Ishikawa (cell line): ENCODE measurements around the gene NPC1.

Experiments used
- CEBPB ChIP-seq: IDR thresholded peaks from 2 replicates; pipeline ENCODE4 v1.6.1; 2012
- CREB1 ChIP-seq: IDR thresholded peaks from 2 replicates; pipeline ENCODE4 v1.6.1; 2012; ENCODE audit warnings: low read depth
- EGR1 ChIP-seq: IDR thresholded peaks from 2 replicates; pipeline ENCODE4 v1.6.1; 2012
- EP300 ChIP-seq: IDR thresholded peaks from 2 replicates; pipeline ENCODE4 v1.6.1; 2012; ENCODE audit warnings: borderline replicate concordance
- FOXM1 ChIP-seq: IDR thresholded peaks from 2 replicates; pipeline ENCODE4 v1.6.1; 2012; ENCODE audit warnings: low read depth, borderline replicate concordance
- NFIC ChIP-seq: IDR thresholded peaks from 2 replicates; pipeline ENCODE4 v1.6.1; 2012
- RAD21 ChIP-seq: IDR thresholded peaks from 2 replicates; pipeline ENCODE4 v1.6.1; 2012; ENCODE audit warnings: low read depth
- TAF1 ChIP-seq: IDR thresholded peaks from 2 replicates; pipeline ENCODE4 v1.6.1; 2012; ENCODE audit warnings: low read depth, mild to moderate bottlenecking
- TCF12 ChIP-seq: IDR thresholded peaks from 2 replicates; pipeline ENCODE4 v1.6.1; 2012; ENCODE audit warnings: low read depth
- TEAD4 ChIP-seq: IDR thresholded peaks from 2 replicates; pipeline ENCODE4 v1.6.1; 2012
- YY1 ChIP-seq: IDR thresholded peaks from 2 replicates; pipeline ENCODE4 v1.6.1; 2012; ENCODE audit warnings: low read depth
- ZBTB7A ChIP-seq: IDR thresholded peaks from 2 replicates; pipeline ENCODE4 v1.6.1; 2012; ENCODE audit warnings: low read depth
- TF ChIP-seq, protein P1 (sequence below): IDR thresholded peaks from 2 replicates; pipeline ENCODE4 v1.6.1; 2012
- TF ChIP-seq, protein P2 (sequence below): IDR thresholded peaks from 2 replicates; pipeline ENCODE4 v1.6.1; 2012
- TF ChIP-seq, protein P3 (sequence below): IDR thresholded peaks from 2 replicates; pipeline ENCODE4 v1.6.1; 2012; ENCODE audit warnings: low read depth, mild to moderate bottlenecking

The NPC1 gene

DNA sequence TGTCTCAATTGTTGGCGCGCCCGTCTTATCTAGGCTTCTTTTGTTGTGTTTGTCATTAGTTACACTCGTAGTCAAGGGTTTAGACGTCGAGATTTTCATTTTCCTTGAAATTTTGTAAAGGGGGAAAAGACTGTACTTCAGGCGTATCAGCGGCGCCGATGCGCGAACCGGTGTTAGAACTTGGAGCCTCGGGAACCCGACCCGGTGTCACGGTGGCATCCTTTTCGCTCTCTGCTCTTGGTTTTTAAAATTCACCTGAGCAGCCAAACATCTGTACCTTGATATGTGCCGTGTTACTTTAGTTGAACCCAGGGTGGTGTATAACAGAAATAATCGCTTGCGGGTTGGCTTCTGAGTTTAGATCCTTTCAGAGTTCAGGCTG lies 82.4 kb downstream of the NPC1 start:
- TF ChIP-seq NFIC (no peak), RAD21 (no peak)

DNA sequence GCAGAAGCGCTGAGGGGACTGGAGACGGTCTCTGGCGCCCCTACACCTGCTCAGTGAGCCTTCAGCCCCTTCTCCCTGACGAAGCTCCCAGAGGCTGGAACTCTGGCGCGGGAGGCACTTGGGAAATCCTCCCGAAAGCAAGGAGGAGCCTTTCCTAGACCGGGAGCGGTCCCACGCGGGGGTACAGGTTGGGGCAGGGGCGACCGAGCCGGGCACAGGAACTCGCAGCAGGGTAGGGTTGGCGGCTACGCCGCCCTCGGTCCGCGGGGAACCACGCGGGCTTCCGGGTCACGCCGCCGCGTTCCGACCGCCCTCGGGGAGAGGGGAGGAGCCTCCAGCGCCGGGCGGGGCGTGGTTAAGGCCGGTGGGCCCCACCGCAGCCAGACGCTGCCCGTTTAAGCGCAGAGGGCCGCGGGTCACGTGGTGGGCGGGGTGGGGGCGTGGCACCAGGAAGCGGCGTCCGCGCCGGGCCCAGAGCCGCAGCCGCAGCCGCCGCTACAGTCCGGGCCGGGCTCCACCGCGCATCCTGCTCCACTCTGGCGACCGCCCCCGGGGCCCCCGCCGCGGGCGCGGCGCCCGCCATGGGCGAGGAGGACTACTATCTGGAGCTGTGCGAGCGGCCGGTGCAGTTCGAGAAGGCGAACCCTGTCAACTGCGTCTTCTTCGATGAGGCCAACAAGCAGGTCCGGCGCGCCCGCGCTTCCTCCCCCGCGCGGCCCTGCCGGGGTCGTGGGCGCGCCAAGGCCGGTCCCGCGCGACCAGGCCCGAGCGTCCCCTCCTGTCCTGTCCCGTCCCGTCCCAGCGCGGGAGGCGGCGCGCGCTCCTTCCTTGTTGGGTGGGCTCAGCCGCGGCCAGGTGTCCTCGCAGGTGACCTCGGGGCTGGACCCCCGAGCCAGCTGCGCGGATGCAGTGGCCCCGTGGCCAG lies 83.0 kb downstream of the NPC1 start, which contains the start of gene RMC1:
TSS of gene RMC1 (plus strand) at position 474 of the 925 bp plus-strand sequence. CDS start at position 582, 108 bp downstream.
- TF ChIP-seq ZBTB7A = 0 out of 2 replicates have a peak, but pooled peaks have one; percentile 41
- no peak for TF ChIP-seq NFIC
- TF ChIP-seq, protein P1, sequence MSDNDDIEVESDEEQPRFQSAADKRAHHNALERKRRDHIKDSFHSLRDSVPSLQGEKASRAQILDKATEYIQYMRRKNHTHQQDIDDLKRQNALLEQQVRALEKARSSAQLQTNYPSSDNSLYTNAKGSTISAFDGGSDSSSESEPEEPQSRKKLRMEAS = peak; percentile 54
- peak; percentile 45; the same call in 1 of the 2 replicates for TF ChIP-seq EGR1
- TF ChIP-seq TAF1 = peak; percentile 57
- TF ChIP-seq, protein P2, sequence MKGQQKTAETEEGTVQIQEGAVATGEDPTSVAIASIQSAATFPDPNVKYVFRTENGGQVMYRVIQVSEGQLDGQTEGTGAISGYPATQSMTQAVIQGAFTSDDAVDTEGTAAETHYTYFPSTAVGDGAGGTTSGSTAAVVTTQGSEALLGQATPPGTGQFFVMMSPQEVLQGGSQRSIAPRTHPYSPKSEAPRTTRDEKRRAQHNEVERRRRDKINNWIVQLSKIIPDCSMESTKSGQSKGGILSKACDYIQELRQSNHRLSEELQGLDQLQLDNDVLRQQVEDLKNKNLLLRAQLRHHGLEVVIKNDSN = peak; percentile 98
- peak; percentile 14; the same call in 1 of the 2 replicates for TF ChIP-seq TCF12
- peak; percentile 27 for TF ChIP-seq RAD21
- TF ChIP-seq, protein P3, sequence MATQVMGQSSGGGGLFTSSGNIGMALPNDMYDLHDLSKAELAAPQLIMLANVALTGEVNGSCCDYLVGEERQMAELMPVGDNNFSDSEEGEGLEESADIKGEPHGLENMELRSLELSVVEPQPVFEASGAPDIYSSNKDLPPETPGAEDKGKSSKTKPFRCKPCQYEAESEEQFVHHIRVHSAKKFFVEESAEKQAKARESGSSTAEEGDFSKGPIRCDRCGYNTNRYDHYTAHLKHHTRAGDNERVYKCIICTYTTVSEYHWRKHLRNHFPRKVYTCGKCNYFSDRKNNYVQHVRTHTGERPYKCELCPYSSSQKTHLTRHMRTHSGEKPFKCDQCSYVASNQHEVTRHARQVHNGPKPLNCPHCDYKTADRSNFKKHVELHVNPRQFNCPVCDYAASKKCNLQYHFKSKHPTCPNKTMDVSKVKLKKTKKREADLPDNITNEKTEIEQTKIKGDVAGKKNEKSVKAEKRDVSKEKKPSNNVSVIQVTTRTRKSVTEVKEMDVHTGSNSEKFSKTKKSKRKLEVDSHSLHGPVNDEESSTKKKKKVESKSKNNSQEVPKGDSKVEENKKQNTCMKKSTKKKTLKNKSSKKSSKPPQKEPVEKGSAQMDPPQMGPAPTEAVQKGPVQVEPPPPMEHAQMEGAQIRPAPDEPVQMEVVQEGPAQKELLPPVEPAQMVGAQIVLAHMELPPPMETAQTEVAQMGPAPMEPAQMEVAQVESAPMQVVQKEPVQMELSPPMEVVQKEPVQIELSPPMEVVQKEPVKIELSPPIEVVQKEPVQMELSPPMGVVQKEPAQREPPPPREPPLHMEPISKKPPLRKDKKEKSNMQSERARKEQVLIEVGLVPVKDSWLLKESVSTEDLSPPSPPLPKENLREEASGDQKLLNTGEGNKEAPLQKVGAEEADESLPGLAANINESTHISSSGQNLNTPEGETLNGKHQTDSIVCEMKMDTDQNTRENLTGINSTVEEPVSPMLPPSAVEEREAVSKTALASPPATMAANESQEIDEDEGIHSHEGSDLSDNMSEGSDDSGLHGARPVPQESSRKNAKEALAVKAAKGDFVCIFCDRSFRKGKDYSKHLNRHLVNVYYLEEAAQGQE = no peak
- TF ChIP-seq EP300 = no peak

DNA sequence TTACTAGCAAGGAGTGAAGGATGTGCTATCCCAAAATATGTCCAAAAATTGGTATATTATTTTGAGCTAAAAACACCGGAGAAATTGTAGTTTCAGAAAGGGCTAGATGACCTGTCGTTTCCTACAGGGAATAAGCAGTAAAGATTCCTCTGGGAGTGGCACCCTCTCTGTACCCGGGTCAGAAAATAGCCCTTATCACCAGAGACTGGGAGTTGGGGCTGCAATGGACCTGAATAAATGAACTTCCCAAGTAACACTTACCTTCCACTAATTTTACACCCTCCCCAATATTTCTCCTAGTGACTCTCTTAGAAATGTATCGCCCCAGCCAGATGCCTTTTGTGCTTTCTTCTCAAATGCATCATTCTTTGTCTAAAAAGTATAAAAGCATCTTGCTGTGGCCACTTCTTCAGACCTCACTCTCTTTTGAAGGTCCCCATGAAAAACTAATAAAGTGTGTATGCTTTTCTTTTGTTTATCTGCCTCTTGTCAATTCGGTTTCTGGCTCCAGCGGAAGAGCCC lies 83.7 kb downstream of the NPC1 start:
- TF ChIP-seq CREB1 (no peak), TAF1 (no peak)
- TF ChIP-seq, protein P3 = no peak

DNA sequence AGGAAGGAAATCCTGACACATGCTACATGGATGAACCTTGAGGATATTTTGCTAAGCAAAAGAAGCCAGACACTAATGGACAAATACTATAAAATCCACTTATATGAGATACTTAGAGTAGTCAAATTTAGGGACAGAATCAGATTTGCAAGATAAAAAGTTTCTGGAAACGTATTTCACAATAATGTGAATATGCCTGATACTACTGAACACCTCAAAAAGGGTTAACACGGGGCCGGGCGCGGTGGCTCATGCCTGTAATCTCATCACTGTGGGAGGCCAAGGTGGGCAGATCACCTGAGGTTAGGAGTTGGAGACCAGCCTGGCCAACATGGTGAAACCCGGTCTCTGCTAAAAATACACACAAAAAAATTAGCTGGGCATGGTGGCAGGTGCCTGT lies 84.7 kb downstream of the NPC1 start:
- TF ChIP-seq, protein P1 = no peak
- TF ChIP-seq, protein P2 = no peak
- TF ChIP-seq TEAD4 (no peak), CEBPB (no peak), CREB1 (no peak), EP300 (no peak), TCF12 (no peak), EGR1 (no peak), YY1 (no peak), RAD21 (no peak), NFIC (no peak), FOXM1 (no peak), ZBTB7A (no peak), TAF1 (no peak)
- TF ChIP-seq, protein P3 = no peak
